A549 (cell line): Measurements from ENCODE around the gene DHX57. TPM values are rescaled to one million over a fixed set of nuclear protein-coding genes. Genes with fewer than 3 reads are reported as not detected.

Experiments used
- ATAC-seq, 2 experiments: fragments of 200-7000 bp in 1 of 2; fragments of >200 bp in 1 of 2; cut with Nextera tagmentation in 1 of 2; cut with Tn5 transposase in 1 of 2; 3 replicates each; pipeline versions ENCODE4 v1.8.0 to v1.9.1; 2018 to 2020; ENCODE audit warnings: mild to moderate bottlenecking in 1 of 2, moderate library complexity in 1 of 2
- CTCF ChIA-PET: fragments of 300-600 bp; sonication (Branson Sonifier 250); formaldehyde crosslinking; extraction: SDS; loops from one replicate; lab custom pipeline; 2021; ENCODE audit warnings: antibody characterized with exemption, inconsistent platforms; lab: Yijun Ruan, JAX
- POLR2A ChIA-PET: fragments of 350-600 bp; formaldehyde crosslinking; extraction: SDS; loops from one replicate; lab custom pipeline; 2021; ENCODE audit warnings: antibody characterized with exemption, inconsistent platforms; lab: Yijun Ruan, JAX
- DNase-seq, 2 experiments: peaks; one replicate each; pipeline versions ENCODE4 v3.0.0 to v3.0.0-alpha.2; 2011 to 2016; ENCODE audit warnings: low read depth in 1 of 2, low spot score in 1 of 2
- FAIRE-seq: peaks from 2 replicates; lab custom pipeline; 2011; peaks lifted over from hg19 to GRCh38; lab: Jason Lieb, UNC
- H3K27ac ChIP-seq, 2 experiments: fragments of >200 bp; sonication (Bioruptor Twin); formaldehyde crosslinking; 3 replicates each; pipeline ENCODE4 v1.5.1; 2016 to 2017
- H3K4me1 ChIP-seq: fragments of >200 bp; sonication (Bioruptor Twin); formaldehyde crosslinking; 3 replicates; pipeline ENCODE4 v1.6.1; 2016
- H3K4me2 ChIP-seq: fragments of >200 bp; sonication (Bioruptor Twin); formaldehyde crosslinking; 3 replicates; pipeline ENCODE4 v1.6.1; 2016
- H3K4me3 ChIP-seq: fragments of >200 bp; sonication (Bioruptor Twin); formaldehyde crosslinking; 3 replicates; pipeline ENCODE4 v1.5.1; 2016
- H3K9me3 ChIP-seq: fragments of >200 bp; sonication (Bioruptor Twin); formaldehyde crosslinking; 3 replicates; pipeline ENCODE4 v1.6.1; 2016
- CBX8 ChIP-seq: fragments of 200-600 bp; sonication (generic); IDR thresholded peaks from 2 replicates; pipeline ENCODE4 v1.6.1; 2016
- CEBPB ChIP-seq, 2 experiments: fragments of >200 bp in 1 of 2; sonication (Bioruptor Twin) in 1 of 2; formaldehyde crosslinking in 1 of 2; IDR thresholded peaks; 2 replicates each; pipeline ENCODE4 v1.6.1; 2012 to 2016
- EHMT2 ChIP-seq: fragments of 200-600 bp; sonication (generic); IDR thresholded peaks from 2 replicates; pipeline ENCODE4 v1.6.1; 2016; ENCODE audit warnings: antibody characterized with exemption, low read depth, mild to moderate bottlenecking, moderate library complexity
- FOSB ChIP-seq: fragments of 250-450 bp; sonication (Bioruptor Pico); IDR thresholded peaks from 2 replicates; pipeline ENCODE4 v1.5.0; 2020; ENCODE audit warnings: mild to moderate bottlenecking, moderate library complexity
- FOXS1 ChIP-seq: fragments of 250-450 bp; sonication (Bioruptor Pico); IDR thresholded peaks from 2 replicates; pipeline ENCODE4 v1.5.0; 2020; ENCODE audit warnings: mild to moderate bottlenecking, moderate library complexity
- JUNB ChIP-seq: fragments of >200 bp; sonication (Bioruptor Twin); formaldehyde crosslinking; IDR thresholded peaks from 2 replicates; pipeline ENCODE4 v1.6.1; 2016
- MAX ChIP-seq: IDR thresholded peaks from 2 replicates; pipeline ENCODE4 v1.6.1; 2012
- NPAS2 ChIP-seq: fragments of 250-450 bp; sonication (Bioruptor Pico); IDR thresholded peaks from 2 replicates; pipeline ENCODE4 v1.8.0; 2022; ENCODE audit warnings: mild to moderate bottlenecking, moderate library complexity, borderline replicate concordance
- POLR2AphosphoS2 ChIP-seq: conservative IDR thresholded peaks from 2 replicates; pipeline ENCODE4 v1.6.1; 2012; ENCODE audit warnings: low read length, improper control_type of control experiment, inconsistent platforms
- RFX5 ChIP-seq: fragments of 450-650 bp; IDR thresholded peaks from 2 replicates; pipeline ENCODE4 v1.7.1; 2014; ENCODE audit warnings: antibody characterized with exemption, mild to moderate bottlenecking, moderate library complexity
- RNF2 ChIP-seq: fragments of 200-600 bp; sonication (generic); IDR thresholded peaks from 2 replicates; pipeline ENCODE4 v1.6.1; 2016; ENCODE audit warnings: low read depth, mild to moderate bottlenecking, antibody characterized with exemption, moderate library complexity, borderline replicate concordance
- TFCP2L1 ChIP-seq: fragments of 250-450 bp; sonication (Bioruptor Pico); IDR thresholded peaks from 2 replicates; pipeline ENCODE4 v1.5.0; 2021; ENCODE audit warnings: mild to moderate bottlenecking
- TP53 ChIP-seq: fragments of 250-450 bp; sonication (Bioruptor Pico); IDR thresholded peaks from 2 replicates; pipeline ENCODE4 v1.5.0; 2021; ENCODE audit warnings: mild to moderate bottlenecking, moderate library complexity
- ZNF302 ChIP-seq: fragments of 250-450 bp; sonication (Bioruptor Pico); IDR thresholded peaks from 2 replicates; pipeline ENCODE4 v1.9.0; 2021; ENCODE audit warnings: inconsistent platforms, mild to moderate bottlenecking, moderate library complexity
- WGBS: methylation state at CpG from one replicate; pipeline ENCODE4 v1.1.6; 2017; ENCODE audit errors: missing lambda C conversion rate; 5-methylcytosine and 5-hydroxymethylcytosine counted together
- polyA plus RNA-seq, 4 experiments: library from polyadenylated mRNA; depleted of rRNA in 3 of 4; stranded (reverse); fragments of >200 nt; fragmentation: RNase III in 1 of 4; extraction: RNeasy Plus Mini Kit Qiagen cat#74134 plus additional on column Dnase treatment in 1 of 4; gene quantifications; 2 replicates in 3 of 4; 3 replicates in 1 of 4; pipeline ENCODE4 v1.2.3, GENCODE V29; 2011 to 2017
- TF ChIP-seq, protein P1 (sequence below): fragments of 450-650 bp; IDR thresholded peaks from 2 replicates; pipeline ENCODE4 v1.6.1; 2014; ENCODE audit warnings: antibody characterized with exemption
- TF ChIP-seq, protein P2 (sequence below): fragments of >200 bp; sonication (Bioruptor Twin); formaldehyde crosslinking; IDR thresholded peaks from 3 replicates; pipeline ENCODE4 v1.5.1; 2016

DHX57 gene
- polyA plus RNA-seq, 2 of the 4 experiments (the other 2 are of a cell fraction), result 20.6 to 31.8 TPM

- Histone ChIP-seq H3K4me3 (no peak overlapping the region), H3K27ac (no peak overlapping the region), H3K4me1 (no peaks in the 10 kb centered on the region), H3K4me2 (no peak overlapping the region), H3K9me3 (peaks cover 2% of the 10 kb centered on the region; the same call in 1 of the 3 replicates)
- TF ChIP-seq EHMT2 (no peak), POLR2AphosphoS2 (no peak), MAX (no peak), TFCP2L1 (CRISPR knock-in tag) (no peak)
- TF ChIP-seq, protein P1, sequence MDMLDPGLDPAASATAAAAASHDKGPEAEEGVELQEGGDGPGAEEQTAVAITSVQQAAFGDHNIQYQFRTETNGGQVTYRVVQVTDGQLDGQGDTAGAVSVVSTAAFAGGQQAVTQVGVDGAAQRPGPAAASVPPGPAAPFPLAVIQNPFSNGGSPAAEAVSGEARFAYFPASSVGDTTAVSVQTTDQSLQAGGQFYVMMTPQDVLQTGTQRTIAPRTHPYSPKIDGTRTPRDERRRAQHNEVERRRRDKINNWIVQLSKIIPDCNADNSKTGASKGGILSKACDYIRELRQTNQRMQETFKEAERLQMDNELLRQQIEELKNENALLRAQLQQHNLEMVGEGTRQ, result no peak
- ChIA-PET CTCF (no interaction called here), POLR2A (interaction anchor here (0.7 kb wide), 1 partner anchor 161 kb away, joined by 5 read pairs; no protein-coding TSS in a partner anchor)
- 94% methylated on average over 2 of the region's 2 CpGs for WGBS
- DNase-seq (no peak), FAIRE-seq (no peak), ATAC-seq (no peak)
Observed at GRCh38 chr2:38863061-38863695, 12.6 kb downstream of the DHX57 start.

GRCh38 chr2:38862476-38862875 lies 13.3 kb downstream of the DHX57 start:
- H3K4me3 ChIP-seq, result no peak overlapping the region
- FAIRE-seq, result no peak
- H3K9me3 ChIP-seq, result peaks cover 2% of the 10 kb centered on the region; the same call in 1 of the 3 replicates
- no peak for DNase-seq
- H3K4me1 ChIP-seq, result no peaks in the 10 kb centered on the region
- no peak for ATAC-seq
- no peak for TF ChIP-seq JUNB
- no peak for TF ChIP-seq MAX
- TF ChIP-seq, protein P1, result no peak
- TF ChIP-seq FOSB, result no peak
- no peak for TF ChIP-seq NPAS2 (CRISPR knock-in tag)
- TF ChIP-seq FOXS1 (CRISPR knock-in tag), result no peak
- TF ChIP-seq CBX8, result no peak
- TF ChIP-seq, protein P2, sequence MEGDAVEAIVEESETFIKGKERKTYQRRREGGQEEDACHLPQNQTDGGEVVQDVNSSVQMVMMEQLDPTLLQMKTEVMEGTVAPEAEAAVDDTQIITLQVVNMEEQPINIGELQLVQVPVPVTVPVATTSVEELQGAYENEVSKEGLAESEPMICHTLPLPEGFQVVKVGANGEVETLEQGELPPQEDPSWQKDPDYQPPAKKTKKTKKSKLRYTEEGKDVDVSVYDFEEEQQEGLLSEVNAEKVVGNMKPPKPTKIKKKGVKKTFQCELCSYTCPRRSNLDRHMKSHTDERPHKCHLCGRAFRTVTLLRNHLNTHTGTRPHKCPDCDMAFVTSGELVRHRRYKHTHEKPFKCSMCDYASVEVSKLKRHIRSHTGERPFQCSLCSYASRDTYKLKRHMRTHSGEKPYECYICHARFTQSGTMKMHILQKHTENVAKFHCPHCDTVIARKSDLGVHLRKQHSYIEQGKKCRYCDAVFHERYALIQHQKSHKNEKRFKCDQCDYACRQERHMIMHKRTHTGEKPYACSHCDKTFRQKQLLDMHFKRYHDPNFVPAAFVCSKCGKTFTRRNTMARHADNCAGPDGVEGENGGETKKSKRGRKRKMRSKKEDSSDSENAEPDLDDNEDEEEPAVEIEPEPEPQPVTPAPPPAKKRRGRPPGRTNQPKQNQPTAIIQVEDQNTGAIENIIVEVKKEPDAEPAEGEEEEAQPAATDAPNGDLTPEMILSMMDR, result no peak
- TF ChIP-seq, all 56 proteins: peak for 0
- POLR2A ChIA-PET, result no interaction called here
- CTCF ChIA-PET, result no interaction called here
- Histone ChIP-seq H3K4me2 (no peak overlapping the region), H3K27ac (no peak overlapping the region)

GRCh38 chr2:38856165-38856564 lies 19.6 kb downstream of the DHX57 start:
- DNase-seq (no peak), ATAC-seq (no peak), FAIRE-seq (no peak)
- no peak for TF ChIP-seq TP53 (CRISPR knock-in tag)
- TF ChIP-seq RNF2, result no peak
- no peak for TF ChIP-seq RFX5
- no peak for TF ChIP-seq ZNF302 (CRISPR knock-in tag)
- no peak for TF ChIP-seq NPAS2 (CRISPR knock-in tag)
- peak; percentile 41 to 76; a peak in 3 of 4 replicates for TF ChIP-seq CEBPB (IDR thresholded peaks at IDR 0.05)
- WGBS, result 91% methylated on average over 1 of the region's 1 CpG
- ChIA-PET POLR2A (interaction anchor here (1.1 kb wide), 1 partner anchor 105 kb away, joined by 3 read pairs; the partner anchor contains the start of gene SRSF7), CTCF (no interaction called here)
- Histone ChIP-seq H3K4me1 (no peaks in the 10 kb centered on the region), H3K4me2 (no peak overlapping the region), H3K9me3 (peaks cover 2% of the 10 kb centered on the region; the same call in 1 of the 3 replicates), H3K27ac (no peak overlapping the region), H3K4me3 (no peak overlapping the region)
